Neural progenitor cell (in vitro differentiated cells): ENCODE results near the gene HES7. TPM values are rescaled to one million over a fixed set of nuclear protein-coding genes. Genes with fewer than 3 reads are reported as not detected.

Source experiments
- DNase-seq: peaks from one replicate; pipeline ENCODE4 v3.0.0-alpha.2; 2016; ENCODE audit warnings: low spot score
- H2AFZ ChIP-seq: fragments of 200-600 bp; sonication (generic); replicated peaks from 2 replicates; pipeline ENCODE4 v1.6.1; 2016; ENCODE audit warnings: antibody characterized with exemption
- H3F3A ChIP-seq: fragments of 200-600 bp; sonication (generic); 2 replicates; pipeline ENCODE4 v1.6.1; 2016; ENCODE audit warnings: antibody characterized with exemption, low read depth
- H3K27ac ChIP-seq: fragments of 200-600 bp; sonication (generic); 2 replicates; pipeline ENCODE4 v1.5.1; 2016; ENCODE audit warnings: mild to moderate bottlenecking
- H3K27me3 ChIP-seq: fragments of 200-600 bp; sonication (generic); 2 replicates; pipeline ENCODE4 v1.6.1; 2016; ENCODE audit warnings: mild to moderate bottlenecking, moderate library complexity
- H3K36me3 ChIP-seq: fragments of 200-600 bp; sonication (generic); 2 replicates; pipeline ENCODE4 v1.5.1; 2016
- H3K4me1 ChIP-seq: fragments of 200-600 bp; sonication (generic); 2 replicates; pipeline ENCODE4 v1.6.1; 2016; ENCODE audit warnings: mixed run types
- H3K4me2 ChIP-seq: fragments of 200-600 bp; sonication (generic); 2 replicates; pipeline ENCODE4 v1.6.1; 2016
- H3K4me3 ChIP-seq: fragments of 200-600 bp; sonication (generic); 2 replicates; pipeline ENCODE4 v1.5.1; 2016
- H3K79me2 ChIP-seq: fragments of 200-600 bp; sonication (generic); 2 replicates; pipeline ENCODE4 v1.6.1; 2016; ENCODE audit warnings: low read depth
- H3K9ac ChIP-seq: fragments of 200-600 bp; sonication (generic); 2 replicates; pipeline ENCODE4 v1.6.1; 2016
- H3K9me3 ChIP-seq: fragments of 200-600 bp; sonication (generic); 2 replicates; pipeline ENCODE4 v1.5.1; 2016; ENCODE audit warnings: low read depth
- H4K20me1 ChIP-seq: fragments of 200-600 bp; sonication (generic); 2 replicates; pipeline ENCODE4 v1.6.1; 2016; ENCODE audit warnings: low read depth
- H3K27ac Mint-ChIP-seq: 3 replicates; pipeline ENCODE4 v1.8.0; 2021; ENCODE audit warnings: mixed read lengths
- H3K27me3 Mint-ChIP-seq: 2 replicates; pipeline ENCODE4 v1.8.0; 2022; ENCODE audit warnings: low read depth, mild to moderate bottlenecking, inconsistent platforms, moderate library complexity, mixed read lengths; ENCODE audit not compliant: insufficient read depth
- H3K36me3 Mint-ChIP-seq: 3 replicates; pipeline ENCODE4 v1.8.0; 2021; ENCODE audit warnings: mixed read lengths
- H3K4me1 Mint-ChIP-seq: 3 replicates; pipeline ENCODE4 v1.8.0; 2021; ENCODE audit warnings: mixed read lengths
- H3K4me3 Mint-ChIP-seq: 3 replicates; pipeline ENCODE4 v1.8.0; 2021; ENCODE audit warnings: mild to moderate bottlenecking, moderate library complexity, mixed read lengths
- H3K9me3 Mint-ChIP-seq: 3 replicates; pipeline ENCODE4 v1.8.0; 2020; ENCODE audit warnings: mixed read lengths
- EZH2 ChIP-seq: fragments of 200-600 bp; sonication (generic); IDR thresholded peaks from 2 replicates; pipeline ENCODE4 v1.6.1; 2017; ENCODE audit warnings: antibody characterized with exemption, mild to moderate bottlenecking, moderate library complexity
- EZH2phosphoT487 ChIP-seq: fragments of 200-600 bp; sonication (generic); IDR thresholded peaks from 2 replicates; pipeline ENCODE4 v1.6.1; 2017; ENCODE audit warnings: antibody characterized with exemption
- total RNA-seq: library from RNA; depleted of rRNA; stranded (reverse); fragments of >200 nt; gene quantifications from 2 replicates; pipeline ENCODE4 v1.2.3, GENCODE V29; 2015; ENCODE audit warnings: low replicate concordance
- TF ChIP-seq, protein P1 (sequence below): fragments of 200-600 bp; sonication (generic); IDR thresholded peaks from 2 replicates; pipeline ENCODE4 v1.5.1; 2017; ENCODE audit warnings: antibody characterized with exemption, mild to moderate bottlenecking

Gene HES7
- total RNA-seq, 1 donor from 2014 or later, result not detected

DNA sequence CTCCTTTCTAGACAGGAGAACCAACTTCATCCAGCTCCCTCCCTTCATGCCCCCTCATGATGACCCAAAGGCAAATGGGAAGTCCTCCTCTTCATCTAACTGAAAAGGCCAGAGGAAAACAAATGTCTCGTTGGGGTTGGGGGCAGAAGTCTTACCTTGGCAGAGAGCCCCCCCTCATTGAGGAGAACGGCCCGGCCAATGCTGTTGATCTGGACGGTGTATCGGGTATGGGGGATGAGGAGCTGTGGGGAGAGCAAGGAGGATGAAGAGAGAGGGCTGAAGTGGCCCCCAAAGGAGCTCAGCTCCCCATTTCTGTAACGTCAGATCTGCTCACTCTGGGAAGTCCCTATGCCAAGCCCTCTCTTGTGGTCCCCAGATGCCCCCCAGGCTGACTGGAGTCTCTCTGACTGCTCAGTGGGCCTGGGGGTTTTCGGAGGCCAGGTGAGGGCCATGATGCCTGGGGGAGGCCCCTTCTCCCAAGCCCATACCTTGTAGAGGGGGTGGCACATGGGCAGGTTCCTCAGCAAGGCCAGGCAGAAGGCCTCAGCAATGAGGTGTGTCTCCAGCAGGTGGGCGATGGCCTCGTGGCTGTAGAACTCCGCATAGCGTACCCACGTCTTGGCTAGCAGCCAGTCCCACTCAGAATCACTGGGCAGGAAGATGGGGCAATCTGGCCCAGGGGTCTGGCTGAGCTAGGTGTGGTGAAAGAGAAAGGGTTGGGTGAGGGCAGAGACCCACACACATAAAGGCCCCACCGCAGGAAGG, 47.2 kb downstream of the HES7 start:
- Mint-ChIP-seq H3K4me3 (no peak overlapping the region), H3K36me3 (peaks cover 2% of the 10 kb centered on the region), H3K27me3 (peaks cover 61% of the 10 kb centered on the region), H3K4me1 (peaks cover 19% of the 10 kb centered on the region), H3K27ac (no peak overlapping the region), H3K9me3 (peaks cover 8% of the 10 kb centered on the region)
- peaks cover 12% of the 10 kb centered on the region for H4K20me1 ChIP-seq
- H3K27ac ChIP-seq, result no peak overlapping the region
- no peak overlapping the region for H3K9ac ChIP-seq
- H3K4me3 ChIP-seq, result no peak overlapping the region
- H3K9me3 ChIP-seq, result no peaks in the 10 kb centered on the region
- TF ChIP-seq, protein P1, sequence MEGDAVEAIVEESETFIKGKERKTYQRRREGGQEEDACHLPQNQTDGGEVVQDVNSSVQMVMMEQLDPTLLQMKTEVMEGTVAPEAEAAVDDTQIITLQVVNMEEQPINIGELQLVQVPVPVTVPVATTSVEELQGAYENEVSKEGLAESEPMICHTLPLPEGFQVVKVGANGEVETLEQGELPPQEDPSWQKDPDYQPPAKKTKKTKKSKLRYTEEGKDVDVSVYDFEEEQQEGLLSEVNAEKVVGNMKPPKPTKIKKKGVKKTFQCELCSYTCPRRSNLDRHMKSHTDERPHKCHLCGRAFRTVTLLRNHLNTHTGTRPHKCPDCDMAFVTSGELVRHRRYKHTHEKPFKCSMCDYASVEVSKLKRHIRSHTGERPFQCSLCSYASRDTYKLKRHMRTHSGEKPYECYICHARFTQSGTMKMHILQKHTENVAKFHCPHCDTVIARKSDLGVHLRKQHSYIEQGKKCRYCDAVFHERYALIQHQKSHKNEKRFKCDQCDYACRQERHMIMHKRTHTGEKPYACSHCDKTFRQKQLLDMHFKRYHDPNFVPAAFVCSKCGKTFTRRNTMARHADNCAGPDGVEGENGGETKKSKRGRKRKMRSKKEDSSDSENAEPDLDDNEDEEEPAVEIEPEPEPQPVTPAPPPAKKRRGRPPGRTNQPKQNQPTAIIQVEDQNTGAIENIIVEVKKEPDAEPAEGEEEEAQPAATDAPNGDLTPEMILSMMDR, result no peak
- no peak for TF ChIP-seq EZH2phosphoT487
- no peak for TF ChIP-seq EZH2
- H2AFZ ChIP-seq, result no peak overlapping the region
- H3K79me2 ChIP-seq, result no peaks in the 10 kb centered on the region
- peaks cover 15% of the 10 kb centered on the region for H3K4me1 ChIP-seq
- no peak overlapping the region for H3K4me2 ChIP-seq
- no peak for DNase-seq
- peaks cover 99% of the 10 kb centered on the region for H3K27me3 ChIP-seq
- H3K36me3 ChIP-seq, result no peaks in the 10 kb centered on the region
- no peaks in the 10 kb centered on the region for H3F3A ChIP-seq

DNA sequence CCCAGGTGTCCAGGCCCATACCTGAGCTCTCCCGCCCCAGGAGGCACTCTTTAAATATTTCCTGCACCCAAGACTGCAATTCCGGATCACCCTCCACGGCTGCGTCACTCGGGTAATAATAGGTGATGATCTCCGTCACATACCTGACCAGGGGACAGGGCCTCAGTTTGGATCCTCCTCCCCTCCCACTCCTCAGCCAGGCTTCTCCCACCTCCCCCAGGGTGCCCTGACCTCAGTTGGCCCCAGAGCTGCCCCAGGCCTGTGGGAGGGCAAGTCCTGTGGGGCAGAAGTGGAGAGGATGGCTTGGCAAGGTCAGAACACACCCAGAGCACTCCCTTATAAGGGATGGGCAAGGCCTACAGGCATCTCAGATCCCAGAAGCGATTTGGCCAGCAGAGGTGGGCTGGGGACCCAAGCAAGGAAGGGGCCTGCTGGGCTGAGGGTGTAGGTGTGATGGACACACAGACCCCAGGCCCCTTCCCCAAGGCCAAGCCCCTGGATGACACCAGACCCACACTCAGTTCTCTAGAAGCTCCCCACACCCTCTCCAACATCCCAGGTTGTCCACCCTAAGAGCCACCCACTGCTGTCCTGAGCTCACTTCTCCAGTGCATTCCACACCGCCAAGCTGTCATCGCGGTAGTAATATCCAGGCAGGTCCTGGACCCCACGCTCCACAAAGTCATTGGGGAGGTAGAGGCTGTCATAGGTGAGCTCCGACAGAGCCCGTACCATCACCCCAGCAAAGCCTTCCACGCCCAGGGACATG, 48.1 kb downstream of the HES7 start:
- Mint-ChIP-seq H3K9me3 (peaks cover 8% of the 10 kb centered on the region), H3K36me3 (peaks cover 2% of the 10 kb centered on the region), H3K4me3 (peak overlapping the region; percentile 43), H3K27me3 (peaks cover 69% of the 10 kb centered on the region), H3K4me1 (peaks cover 19% of the 10 kb centered on the region), H3K27ac (no peak overlapping the region)
- H2AFZ ChIP-seq, result no peak overlapping the region
- no peaks in the 10 kb centered on the region for H3K79me2 ChIP-seq
- peaks cover 15% of the 10 kb centered on the region for H3K4me1 ChIP-seq
- TF ChIP-seq, protein P1, result no peak
- no peak for TF ChIP-seq EZH2phosphoT487
- TF ChIP-seq EZH2, result no peak
- no peak overlapping the region for H3K4me2 ChIP-seq
- H3K27ac ChIP-seq, result no peak overlapping the region
- no peaks in the 10 kb centered on the region for H3K9me3 ChIP-seq
- H3K4me3 ChIP-seq, result no peak overlapping the region
- peaks cover 99% of the 10 kb centered on the region for H3K27me3 ChIP-seq
- H4K20me1 ChIP-seq, result peaks cover 13% of the 10 kb centered on the region
- H3F3A ChIP-seq, result no peaks in the 10 kb centered on the region
- H3K36me3 ChIP-seq, result no peaks in the 10 kb centered on the region
- H3K9ac ChIP-seq, result no peak overlapping the region
- DNase-seq, result no peak

DNA sequence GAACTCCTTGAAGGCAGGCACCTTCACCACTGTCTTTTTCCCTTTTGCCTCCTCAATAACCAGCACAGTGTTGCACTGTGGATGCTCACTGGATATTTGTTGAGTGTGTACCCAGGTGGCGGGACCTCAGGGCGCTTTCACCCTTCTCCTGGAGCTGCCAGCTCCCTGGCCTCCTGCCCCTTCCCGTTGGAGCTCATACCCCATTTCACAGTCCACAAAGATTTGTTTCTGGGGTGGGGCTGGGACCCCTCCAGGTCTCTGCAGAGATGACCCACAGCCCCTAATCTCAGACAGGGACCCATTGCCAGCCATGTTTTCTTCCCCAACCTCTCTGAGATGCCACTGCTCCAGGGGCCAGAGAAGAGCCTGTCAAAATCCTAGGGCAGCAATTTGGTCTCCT, 48.8 kb downstream of the HES7 start:
- no peak overlapping the region for H3K27ac Mint-ChIP-seq
- H3K4me1 Mint-ChIP-seq, result peaks cover 19% of the 10 kb centered on the region
- Histone ChIP-seq H3K27me3 (peaks cover 99% of the 10 kb centered on the region), H3K4me2 (no peak overlapping the region), H3K27ac (no peak overlapping the region), H3K36me3 (no peaks in the 10 kb centered on the region), H3K9me3 (no peaks in the 10 kb centered on the region), H2AFZ (no peak overlapping the region), H3K79me2 (no peaks in the 10 kb centered on the region), H3F3A (no peaks in the 10 kb centered on the region), H3K9ac (no peak overlapping the region), H3K4me3 (no peak overlapping the region), H3K4me1 (peaks cover 11% of the 10 kb centered on the region), H4K20me1 (peaks cover 13% of the 10 kb centered on the region)
- DNase-seq, result no peak
- peak overlapping the region; percentile 66 for H3K4me3 Mint-ChIP-seq
- TF ChIP-seq, protein P1, result no peak
- peaks cover 71% of the 10 kb centered on the region for H3K27me3 Mint-ChIP-seq
- H3K36me3 Mint-ChIP-seq, result peaks cover 2% of the 10 kb centered on the region
- peaks cover 8% of the 10 kb centered on the region for H3K9me3 Mint-ChIP-seq
